Suprapubic skin (tissue), 3 donors: Measurements from ENCODE around the gene PGAP1.

Experiments used
- EP300 ChIP-seq: sonication (generic); formaldehyde crosslinking; IDR thresholded peaks from one replicate; pipeline ENCODE4 v1.6.1; 2017; ENCODE audit warnings: antibody characterized with exemption
- POLR2A ChIP-seq, 2 donors: fragments of 450-650 bp; IDR thresholded peaks; one replicate each; pipeline ENCODE4 v1.6.1; 2017; ENCODE audit warnings: antibody characterized with exemption in 2 of 2, mild to moderate bottlenecking in 2 of 2, moderate library complexity in 2 of 2
- TF ChIP-seq, protein P1 (sequence below), 2 donors: fragments of 200-600 bp in 1 of 2; fragments of 450-650 bp in 1 of 2; sonication (generic) in 1 of 2; IDR thresholded peaks; one replicate each; pipeline ENCODE4 v1.5.1; 2016 to 2019; ENCODE audit warnings: antibody characterized with exemption in 2 of 2, mild to moderate bottlenecking in 1 of 2, moderate library complexity in 1 of 2

DNA sequence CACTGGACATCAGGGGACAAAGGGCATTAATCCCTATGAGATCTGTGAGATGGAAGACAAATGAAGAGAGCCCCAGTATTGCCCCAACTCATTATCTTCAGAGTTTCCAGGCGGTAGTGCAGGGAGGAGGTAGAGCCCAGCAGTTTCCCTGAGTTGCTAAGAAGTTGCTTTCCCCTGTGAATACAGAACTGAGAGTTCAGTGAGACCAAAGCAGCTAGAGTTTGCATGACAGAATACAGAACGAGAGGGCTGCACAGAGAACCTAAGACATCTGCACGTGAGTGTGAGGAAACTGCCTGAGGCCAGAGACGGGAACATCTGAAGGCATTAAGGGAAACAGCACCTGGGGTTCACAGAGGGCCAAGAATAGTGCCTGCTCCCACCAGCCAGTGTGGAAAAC, 18.1 kb upstream of the PGAP1 start:
- no peak for TF ChIP-seq POLR2A (IDR thresholded peaks at IDR 0.05)
- TF ChIP-seq, protein P1, sequence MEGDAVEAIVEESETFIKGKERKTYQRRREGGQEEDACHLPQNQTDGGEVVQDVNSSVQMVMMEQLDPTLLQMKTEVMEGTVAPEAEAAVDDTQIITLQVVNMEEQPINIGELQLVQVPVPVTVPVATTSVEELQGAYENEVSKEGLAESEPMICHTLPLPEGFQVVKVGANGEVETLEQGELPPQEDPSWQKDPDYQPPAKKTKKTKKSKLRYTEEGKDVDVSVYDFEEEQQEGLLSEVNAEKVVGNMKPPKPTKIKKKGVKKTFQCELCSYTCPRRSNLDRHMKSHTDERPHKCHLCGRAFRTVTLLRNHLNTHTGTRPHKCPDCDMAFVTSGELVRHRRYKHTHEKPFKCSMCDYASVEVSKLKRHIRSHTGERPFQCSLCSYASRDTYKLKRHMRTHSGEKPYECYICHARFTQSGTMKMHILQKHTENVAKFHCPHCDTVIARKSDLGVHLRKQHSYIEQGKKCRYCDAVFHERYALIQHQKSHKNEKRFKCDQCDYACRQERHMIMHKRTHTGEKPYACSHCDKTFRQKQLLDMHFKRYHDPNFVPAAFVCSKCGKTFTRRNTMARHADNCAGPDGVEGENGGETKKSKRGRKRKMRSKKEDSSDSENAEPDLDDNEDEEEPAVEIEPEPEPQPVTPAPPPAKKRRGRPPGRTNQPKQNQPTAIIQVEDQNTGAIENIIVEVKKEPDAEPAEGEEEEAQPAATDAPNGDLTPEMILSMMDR (IDR thresholded peaks at IDR 0.05), result no peak
- no peak for TF ChIP-seq EP300
